Hematopoietic multipotent progenitor cell (in vitro differentiated cells): ENCODE results near the gene CCDC77. TPM values are rescaled to one million over a fixed set of nuclear protein-coding genes. Genes with fewer than 3 reads are reported as not detected.
"Not testable (repeated sequence)": the region's sequence is repeated elsewhere in the genome, so short reads cannot be mapped to it uniquely, and the experiment has no call there.

Experiments used
- DNase-seq, 3 donors: peaks; one replicate each; pipeline ENCODE4 v3.0.0-alpha.2; 2011 to 2015; ENCODE audit warnings: low read depth in 2 of 3, low spot score in 2 of 3
- total RNA-seq: library from RNA; depleted of rRNA; stranded (reverse); fragments of >200 nt; gene quantifications from one replicate; pipeline ENCODE4 v1.2.3, GENCODE V29; 2012

Gene CCDC77
- total RNA-seq = 4.6 TPM

- DNase-seq = peak; percentile 87 to 95 (median 92)
Observed at GRCh38 chr12:401235-402028, at the start of gene CCDC77. Gene CCDC77 (plus strand): TSS chr12:401644. CDS start chr12:409384, 7,740 bp downstream.

- DNase-seq = no peak
Observed at GRCh38 chr12:356276-356988, 45.0 kb upstream of the CCDC77 start.

DNA sequence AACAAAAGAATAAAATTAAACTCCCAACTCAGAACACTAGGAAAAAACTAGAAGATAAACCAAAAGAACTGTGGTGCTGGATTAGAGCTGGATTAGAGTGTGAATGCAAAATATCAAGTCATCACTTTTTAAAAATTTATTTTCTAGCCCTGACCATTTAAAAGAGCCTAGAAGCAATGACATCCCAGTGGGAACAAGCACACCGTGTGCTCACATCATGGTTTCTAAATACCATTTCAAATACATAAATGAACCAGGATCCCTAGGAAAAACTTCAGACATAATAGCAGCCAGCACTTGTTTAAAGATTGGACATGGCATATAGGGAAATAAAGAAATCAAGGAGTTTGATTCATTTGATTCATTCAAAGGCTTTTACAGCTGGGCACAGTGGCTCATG lies 42.4 kb upstream of the CCDC77 start:
- peak in 1 of 3 donors; percentile 16 for DNase-seq

- no peak for DNase-seq
Observed at GRCh38 chr12:366820-367219, 34.6 kb upstream of the CCDC77 start.

DNA sequence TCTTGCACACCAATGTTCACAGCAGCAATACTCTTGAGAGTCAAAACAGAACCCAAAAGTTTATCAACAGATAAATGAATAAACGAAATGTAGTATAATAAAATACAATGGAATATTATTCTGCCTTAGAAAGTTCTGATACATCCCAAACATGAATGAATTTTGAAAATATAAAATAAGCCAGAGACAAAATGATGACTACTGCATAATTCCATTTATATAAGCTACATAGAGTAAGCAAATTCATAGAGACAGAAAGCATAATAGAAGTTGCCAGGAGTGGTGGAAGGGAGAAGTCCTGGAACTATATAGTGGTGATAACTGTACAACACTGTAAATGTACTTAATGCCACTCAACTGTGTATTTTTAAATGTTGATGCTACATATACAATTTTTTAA lies 33.5 kb upstream of the CCDC77 start:
- DNase-seq = no peak

DNA sequence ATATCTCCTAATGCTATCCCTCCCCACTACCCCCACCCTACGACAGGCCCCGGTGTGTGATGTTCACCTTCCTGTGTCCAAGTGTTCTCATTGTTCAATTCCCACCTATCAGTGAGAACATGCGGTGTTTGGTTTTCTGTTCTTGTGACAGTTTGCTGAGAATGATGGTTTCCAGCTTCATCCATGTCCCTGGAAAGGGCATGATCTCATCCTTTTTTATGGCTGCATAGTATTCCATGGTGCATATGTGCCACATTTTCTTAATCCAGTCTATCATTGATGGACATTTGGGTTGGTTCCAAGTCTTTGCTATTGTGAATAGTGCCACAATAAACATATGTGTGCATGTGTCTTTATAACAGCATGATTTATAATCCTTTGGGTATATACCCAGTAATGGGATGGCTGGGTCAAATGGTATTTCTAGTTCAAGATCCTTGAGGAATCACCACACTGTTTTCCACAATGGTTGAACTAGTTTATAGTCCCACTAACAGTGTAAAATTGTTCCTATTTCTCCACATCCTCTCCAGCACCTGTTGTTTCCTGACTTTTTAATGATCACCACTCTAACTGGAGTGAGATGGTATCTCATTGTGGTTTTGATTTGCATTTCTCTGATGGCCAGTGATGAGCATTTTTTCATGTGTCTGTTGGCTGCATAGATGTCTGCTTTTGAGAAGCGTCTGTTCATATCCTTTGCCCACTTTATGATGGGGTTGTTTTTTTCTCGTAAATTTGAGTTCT lies 30.5 kb upstream of the CCDC77 start:
- not testable (repeated sequence) for DNase-seq

DNA sequence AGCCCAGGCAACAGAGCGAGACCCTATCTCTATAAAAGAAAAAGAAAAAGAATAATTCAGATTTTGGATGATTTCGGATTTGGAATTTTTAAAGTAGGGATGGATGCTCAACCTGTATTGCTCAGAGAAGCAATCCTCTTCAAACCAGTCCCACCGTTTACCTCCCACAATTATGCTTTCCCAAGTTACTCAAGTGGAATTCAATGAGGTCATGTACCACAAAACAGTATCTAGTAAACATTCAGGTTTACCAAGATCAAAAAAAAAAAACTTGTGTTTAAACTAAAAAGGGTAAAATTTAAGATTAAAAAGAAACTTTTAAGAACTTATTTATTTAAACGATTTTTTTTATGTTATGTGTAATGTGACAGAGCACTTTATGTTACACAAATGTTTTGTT lies 14.8 kb upstream of the CCDC77 start:
- DNase-seq = no peak

- DNase-seq = no peak
Observed at GRCh38 chr12:388012-388411, 13.4 kb upstream of the CCDC77 start.

DNA sequence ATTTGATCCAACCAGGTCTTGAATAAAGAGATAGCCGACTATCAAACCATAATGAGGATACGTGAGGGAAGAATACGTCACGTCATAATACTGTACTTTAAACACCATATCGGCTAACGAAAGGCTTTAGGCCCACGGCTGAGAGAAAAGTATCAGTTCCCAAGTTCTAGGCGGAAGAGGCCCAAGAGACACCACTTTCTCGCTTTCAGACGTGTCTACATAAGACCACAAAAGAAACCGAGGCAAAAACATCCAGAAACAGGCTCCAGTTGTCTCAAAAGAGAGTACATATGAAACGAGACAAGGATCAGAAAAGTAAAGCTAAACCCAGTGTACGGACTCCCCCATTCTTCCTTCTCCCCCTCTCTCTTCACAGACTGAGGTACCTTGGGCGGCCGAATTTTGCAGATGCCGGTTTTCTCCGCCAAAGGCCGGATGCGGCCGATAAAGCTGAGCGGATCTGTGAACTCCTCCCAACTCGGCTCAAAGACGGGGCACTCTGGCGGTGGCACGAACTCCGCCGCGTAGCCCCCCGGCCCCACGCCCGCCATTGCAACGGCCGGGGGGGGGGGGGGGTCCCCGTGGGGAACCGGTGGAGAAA lies 12.8 kb upstream of the CCDC77 start:
- peak in 1 of 3 donors; percentile 20 for DNase-seq

DNA sequence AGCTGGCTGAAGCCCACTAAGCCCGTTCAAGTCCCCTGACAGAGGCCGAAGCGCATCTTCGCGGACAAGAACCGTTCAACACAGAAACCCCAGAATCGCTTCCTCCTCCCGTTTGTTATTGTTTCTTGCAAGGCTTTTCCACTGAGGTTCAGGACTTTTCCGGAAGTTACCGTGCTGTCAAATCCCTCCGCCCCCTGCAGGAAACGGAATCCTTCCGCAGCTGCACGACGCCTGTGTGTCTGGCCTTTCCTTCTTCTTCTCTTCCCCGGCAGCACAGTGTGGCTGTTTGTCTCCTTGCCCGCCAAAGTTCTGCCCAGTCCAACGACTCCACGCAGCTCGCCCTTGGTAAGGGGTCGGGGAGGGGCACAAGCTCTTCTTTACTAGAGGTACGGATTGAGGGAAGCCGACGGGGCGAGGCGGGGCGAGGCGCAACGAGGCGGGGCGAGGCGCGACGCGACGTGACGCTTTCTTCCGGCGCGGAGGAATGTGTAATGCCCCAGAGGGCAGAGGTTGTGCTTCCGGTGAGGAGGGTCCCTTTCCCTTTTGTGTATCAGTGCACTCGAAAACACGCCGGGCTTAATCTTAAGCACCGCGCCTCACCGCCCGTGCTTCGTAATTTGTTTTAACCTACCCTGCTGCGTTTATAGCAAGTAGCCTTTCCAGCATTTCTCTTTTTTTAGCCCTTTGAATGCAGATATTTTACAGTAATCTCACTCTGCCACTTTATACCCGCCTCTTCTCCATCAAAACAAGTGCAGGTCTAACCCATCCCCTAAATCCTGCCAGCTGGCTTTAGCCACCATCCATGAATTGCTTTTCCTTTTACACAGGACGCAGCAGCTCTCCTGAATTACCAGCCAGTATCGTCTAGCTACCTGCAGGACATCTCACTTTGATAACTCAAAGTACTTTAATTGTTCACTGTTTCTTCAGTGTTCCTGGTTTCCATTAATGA lies 12.0 kb upstream of the CCDC77 start, which contains the start of gene KDM5A:
Gene KDM5A, minus strand, starts transcription at position 179 of the 955 bp plus-strand sequence. CDS start 229 bp downstream, outside the sequence.
- peak; percentile 89 to 96 (median 95) for DNase-seq

DNA sequence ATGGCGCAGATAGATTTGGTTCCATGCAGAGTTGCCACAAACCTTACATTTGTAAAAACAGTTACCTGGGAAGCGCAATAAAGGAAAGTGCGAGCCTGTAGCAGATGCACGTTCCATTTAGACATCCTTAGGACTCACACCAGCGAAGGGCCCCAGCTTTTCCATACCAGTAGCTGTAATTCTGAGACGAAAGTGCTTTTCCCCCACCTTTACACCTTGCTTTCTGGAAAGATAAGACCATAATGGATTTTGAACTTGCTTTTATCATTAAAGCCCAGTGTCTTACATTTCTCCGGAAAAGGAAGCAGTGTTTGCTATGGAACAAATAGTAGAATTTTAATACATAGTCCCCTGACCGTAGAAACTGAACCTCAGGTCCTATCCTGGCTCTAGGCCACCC lies 616 bp upstream of the CCDC77 start:
- no peak for DNase-seq

- peak in 2 of 3 donors; percentile 18 to 50 for DNase-seq
Observed at GRCh38 chr12:402029-402389, 565 bp downstream of the CCDC77 start.

DNA sequence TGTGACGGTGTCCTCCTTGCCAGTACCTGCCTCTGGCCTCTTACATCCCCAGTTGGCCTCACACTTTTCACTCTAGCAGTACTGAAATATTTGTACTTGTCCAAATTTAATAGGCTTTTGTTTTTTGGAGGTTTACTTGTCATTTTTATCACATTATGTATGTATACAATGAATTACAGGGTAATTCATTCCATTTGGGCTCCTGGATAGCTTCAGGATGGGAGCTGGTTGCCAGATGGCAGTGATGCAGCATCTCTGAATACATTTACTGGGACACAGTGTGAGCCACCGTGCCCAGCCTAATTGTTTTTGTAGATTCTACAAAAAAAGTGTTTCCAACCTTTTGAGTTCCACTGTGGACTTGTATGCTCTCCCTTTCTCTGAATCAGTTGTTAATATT lies 13.4 kb downstream of the CCDC77 start:
- DNase-seq = no peak

- DNase-seq = no peak
Observed at GRCh38 chr12:418432-418831, 17.0 kb downstream of the CCDC77 start.

DNA sequence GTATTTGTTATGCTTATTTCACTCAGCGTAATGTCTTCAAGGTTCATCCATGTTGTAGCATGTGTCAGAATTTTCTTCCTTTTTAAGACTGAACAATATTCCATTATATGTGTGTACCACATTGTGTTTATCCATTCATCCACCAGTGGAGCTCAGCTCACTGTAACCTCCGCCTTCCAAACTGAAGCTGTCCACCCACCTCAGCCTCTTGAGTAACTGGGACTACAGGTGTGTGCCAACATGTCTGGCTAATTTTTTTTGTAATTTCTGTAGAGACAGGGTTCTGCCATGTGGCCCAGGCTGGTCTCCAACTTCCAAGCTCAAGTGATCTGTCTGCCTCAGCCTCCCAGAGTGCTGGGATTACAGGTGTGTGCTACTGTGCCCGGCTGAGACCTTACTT lies 21.1 kb downstream of the CCDC77 start:
- no peak for DNase-seq

DNA sequence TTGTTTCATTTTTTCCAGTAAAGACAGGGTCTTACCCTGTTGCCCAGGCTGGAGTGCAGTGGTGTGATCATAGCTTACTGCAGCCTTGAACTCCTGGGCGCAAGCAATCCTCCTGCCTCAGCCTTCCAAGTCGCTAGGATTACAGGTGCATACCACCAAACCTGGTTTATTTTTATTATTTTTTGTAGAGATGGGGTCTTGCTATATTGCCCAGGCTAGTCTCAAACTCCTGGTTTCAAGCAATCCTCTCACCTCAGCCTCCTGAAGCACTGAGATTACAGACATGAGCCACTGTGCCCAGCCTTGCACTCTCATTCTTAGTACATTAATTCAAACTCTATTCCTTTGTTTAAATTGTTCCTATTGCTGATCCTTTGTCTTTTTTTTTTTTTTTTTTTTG lies 34.3 kb downstream of the CCDC77 start:
- not testable (repeated sequence) for DNase-seq

DNA sequence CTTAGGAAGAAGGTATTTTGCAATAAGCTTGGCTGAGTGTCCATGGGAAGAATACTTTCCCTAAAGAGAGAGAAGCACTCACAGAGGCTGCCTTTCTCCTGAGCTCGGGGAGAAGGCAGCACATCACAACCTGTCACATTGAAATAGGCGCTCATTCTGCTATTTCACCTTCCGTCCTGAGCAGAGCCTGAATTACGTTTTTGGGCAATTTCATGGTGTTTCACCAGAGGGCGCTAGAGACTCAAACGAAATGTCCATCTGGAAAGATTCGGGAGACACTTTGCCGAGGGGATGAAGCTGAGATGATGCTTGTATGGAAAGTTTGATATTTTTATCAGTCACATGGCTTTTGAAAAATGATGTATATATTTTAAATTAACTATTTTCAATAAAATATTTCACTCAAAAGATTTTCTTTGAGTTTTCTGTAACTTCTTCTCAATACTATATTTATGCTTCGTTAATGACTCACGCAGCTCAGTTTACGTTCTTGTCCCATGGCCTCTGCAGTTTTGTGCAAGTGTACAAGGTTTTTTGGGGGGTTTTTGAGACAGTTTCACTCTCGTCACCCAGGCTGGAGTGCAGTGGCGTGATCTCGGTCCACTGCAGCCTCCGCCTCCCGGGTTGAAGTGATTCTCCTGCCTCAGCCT lies 40.9 kb downstream of the CCDC77 start:
- peak in 2 of 3 donors; percentile 24 to 61 for DNase-seq

- DNase-seq = no peak
Observed at GRCh38 chr12:447141-447540, 45.7 kb downstream of the CCDC77 start.

GRCh38 chr12:449203-449602 lies 47.8 kb downstream of the CCDC77 start:
- DNase-seq = no peak
